Lower lobe of right lung (tissue), 2 donors: Measurements from ENCODE around the gene NKD1. TPM values are rescaled to one million over a fixed set of nuclear protein-coding genes. Genes with fewer than 3 reads are reported as not detected.

Source experiments
- ATAC-seq, 2 donors: fragments of 200-7000 bp; cut with Tn5 transposase; one replicate each; pipeline ENCODE4 v1.9.1; 2020 to 2022; ENCODE audit warnings: mild to moderate bottlenecking in 2 of 2, moderate library complexity in 2 of 2
- DNase-seq: peaks from one replicate; pipeline ENCODE4 v3.0.0-alpha.2; 2020
- H3K27ac ChIP-seq: fragments of 200-600 bp; one replicate; pipeline ENCODE4 v1.8.0; 2022
- H3K27me3 ChIP-seq: fragments of 200-600 bp; one replicate; pipeline ENCODE4 v1.8.0; 2022; ENCODE audit warnings: low read depth
- H3K36me3 ChIP-seq: fragments of 200-600 bp; one replicate; pipeline ENCODE4 v1.8.0; 2022; ENCODE audit warnings: mild to moderate bottlenecking
- H3K4me1 ChIP-seq: fragments of 200-600 bp; one replicate; pipeline ENCODE4 v1.8.0; 2022
- H3K4me3 ChIP-seq: fragments of 200-600 bp; one replicate; pipeline ENCODE4 v1.8.0; 2022; ENCODE audit warnings: mild to moderate bottlenecking
- H3K9me3 ChIP-seq: fragments of 200-600 bp; one replicate; pipeline ENCODE4 v1.8.0; 2022
- CTCF ChIP-seq: fragments of 200-600 bp; IDR thresholded peaks from one replicate; pipeline ENCODE4 v1.8.0; 2022; ENCODE audit warnings: antibody characterized with exemption, mild to moderate bottlenecking
- intact Hi-C: fragments of 100-400 bp; cut with DNase I; formaldehyde crosslinking; loops from one replicate; pipeline ENCODE4 v1.11.0; 2022
- total RNA-seq: library from RNA; stranded (reverse); fragmentation: NEBNext Ultra II Directional; extraction: Animal tissue kit (Norgen Biotek cat#: 25700); gene quantifications from one replicate; pipeline ENCODE4 v1.2.1, GENCODE V29; 2021
- donor health status: DM: no; HTN: yes; CAD: no; lungs with severe emphysema.

The NKD1 gene
- total RNA-seq, 1 donor from 2014 or later, result 30.7 TPM

GRCh38 chr16:50572700-50573099 is 24.5 kb downstream of the NKD1 start:
- no peak for DNase-seq
- H3K36me3 ChIP-seq, result no peaks in the 10 kb centered on the region
- intact Hi-C loops, result no loop called here
- H3K4me1 ChIP-seq, result peaks cover 15% of the 10 kb centered on the region
- ATAC-seq, result no peak
- H3K4me3 ChIP-seq, result no peak overlapping the region
- no peak for TF ChIP-seq CTCF
- H3K27ac ChIP-seq, result no peak overlapping the region
- H3K27me3 ChIP-seq, result no peaks in the 10 kb centered on the region
- no peaks in the 10 kb centered on the region for H3K9me3 ChIP-seq

GRCh38 chr16:50573279-50573678 is 25.1 kb downstream of the NKD1 start:
- Histone ChIP-seq H3K36me3 (no peaks in the 10 kb centered on the region), H3K4me3 (no peak overlapping the region), H3K9me3 (no peaks in the 10 kb centered on the region), H3K4me1 (peaks cover 15% of the 10 kb centered on the region), H3K27ac (no peak overlapping the region), H3K27me3 (no peaks in the 10 kb centered on the region)
- ATAC-seq (no peak), DNase-seq (no peak)
- no peak for TF ChIP-seq CTCF
- intact Hi-C loops, result no loop called here

- H3K4me3 ChIP-seq, result no peak overlapping the region
- ATAC-seq, result peak in 1 of 2 donors; percentile 29
- no peak for TF ChIP-seq CTCF
- H3K4me1 ChIP-seq, result peaks cover 15% of the 10 kb centered on the region
- H3K27ac ChIP-seq, result peak overlapping the region; percentile 51
- intact Hi-C loops, result no loop called here
- no peaks in the 10 kb centered on the region for H3K27me3 ChIP-seq
- no peaks in the 10 kb centered on the region for H3K9me3 ChIP-seq
- no peak for DNase-seq
- H3K36me3 ChIP-seq, result no peaks in the 10 kb centered on the region
Measured at GRCh38 chr16:50573947-50574744, 25.9 kb downstream of the NKD1 start.

GRCh38 chr16:50574745-50575136 is 26.5 kb downstream of the NKD1 start:
- Histone ChIP-seq H3K27me3 (no peaks in the 10 kb centered on the region), H3K36me3 (no peaks in the 10 kb centered on the region), H3K4me3 (no peak overlapping the region), H3K4me1 (peaks cover 15% of the 10 kb centered on the region), H3K9me3 (no peaks in the 10 kb centered on the region), H3K27ac (peak overlapping the region; percentile 51)
- intact Hi-C loops, result no loop called here
- TF ChIP-seq CTCF, result no peak
- DNase-seq (no peak), ATAC-seq (no peak)

- Histone ChIP-seq H3K4me3 (no peak overlapping the region), H3K36me3 (no peaks in the 10 kb centered on the region), H3K9me3 (no peaks in the 10 kb centered on the region), H3K4me1 (peaks cover 23% of the 10 kb centered on the region), H3K27me3 (no peaks in the 10 kb centered on the region), H3K27ac (no peak overlapping the region)
- intact Hi-C loops, result no loop called here
- ATAC-seq (no peak), DNase-seq (no peak)
- TF ChIP-seq CTCF, result no peak
Measured at GRCh38 chr16:50575743-50576142, 27.5 kb downstream of the NKD1 start.
